Measurements from ENCODE around the gene SRC.

DNA sequence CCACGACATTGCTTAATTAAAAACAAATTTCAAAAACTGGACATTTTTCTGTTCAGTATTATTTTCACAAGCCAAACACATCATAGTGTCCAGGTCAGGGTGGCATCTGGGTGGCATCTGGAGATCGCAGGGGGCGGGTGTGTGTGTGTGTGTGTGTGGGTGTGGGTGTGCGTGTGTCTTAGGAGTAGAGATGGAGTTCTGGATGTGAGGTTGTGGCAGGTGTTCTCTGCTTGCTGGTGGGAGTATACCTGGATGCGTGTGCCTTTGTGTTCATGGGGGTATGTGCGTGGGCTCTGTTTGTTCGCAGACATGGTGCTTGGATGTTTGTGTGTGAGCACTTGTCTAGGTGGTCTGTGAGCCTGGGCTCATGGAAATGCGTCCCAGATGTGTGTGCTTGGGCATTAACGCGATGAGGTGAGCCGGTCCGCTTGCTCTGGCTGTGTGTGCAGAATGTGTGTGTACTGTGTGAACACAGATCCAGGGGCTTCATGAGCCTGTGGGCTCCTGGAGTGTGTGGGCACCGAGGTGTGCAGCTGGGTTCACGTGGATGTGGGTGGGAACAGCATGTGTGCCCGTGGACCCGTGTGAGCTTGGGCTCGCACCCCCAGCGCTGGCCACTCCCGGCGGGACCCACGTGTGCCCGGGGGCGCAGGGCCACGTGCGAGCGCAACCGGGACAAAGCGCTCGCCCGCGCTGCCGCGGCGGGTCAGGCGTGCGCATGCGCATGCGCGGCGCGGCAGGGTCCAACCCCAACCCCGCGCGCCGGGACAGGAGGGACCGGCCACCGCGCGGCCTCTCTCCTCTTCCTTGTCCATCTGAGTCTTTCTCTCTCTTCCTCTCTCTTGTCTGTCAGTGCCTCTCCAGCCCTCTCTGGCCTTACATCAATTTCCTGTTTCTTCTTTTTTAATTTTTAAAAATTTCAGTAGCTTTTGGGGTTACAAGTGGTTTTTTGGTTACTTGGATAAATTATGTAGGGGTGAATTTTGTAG is 60.4 kb downstream of the SRC start:
- TF ChIP-seq, protein P1, sequence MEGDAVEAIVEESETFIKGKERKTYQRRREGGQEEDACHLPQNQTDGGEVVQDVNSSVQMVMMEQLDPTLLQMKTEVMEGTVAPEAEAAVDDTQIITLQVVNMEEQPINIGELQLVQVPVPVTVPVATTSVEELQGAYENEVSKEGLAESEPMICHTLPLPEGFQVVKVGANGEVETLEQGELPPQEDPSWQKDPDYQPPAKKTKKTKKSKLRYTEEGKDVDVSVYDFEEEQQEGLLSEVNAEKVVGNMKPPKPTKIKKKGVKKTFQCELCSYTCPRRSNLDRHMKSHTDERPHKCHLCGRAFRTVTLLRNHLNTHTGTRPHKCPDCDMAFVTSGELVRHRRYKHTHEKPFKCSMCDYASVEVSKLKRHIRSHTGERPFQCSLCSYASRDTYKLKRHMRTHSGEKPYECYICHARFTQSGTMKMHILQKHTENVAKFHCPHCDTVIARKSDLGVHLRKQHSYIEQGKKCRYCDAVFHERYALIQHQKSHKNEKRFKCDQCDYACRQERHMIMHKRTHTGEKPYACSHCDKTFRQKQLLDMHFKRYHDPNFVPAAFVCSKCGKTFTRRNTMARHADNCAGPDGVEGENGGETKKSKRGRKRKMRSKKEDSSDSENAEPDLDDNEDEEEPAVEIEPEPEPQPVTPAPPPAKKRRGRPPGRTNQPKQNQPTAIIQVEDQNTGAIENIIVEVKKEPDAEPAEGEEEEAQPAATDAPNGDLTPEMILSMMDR (conservative IDR thresholded peaks at IDR 0.05; ENCODE audit: low read depth, low read length), result no peak
- no peak for TF ChIP-seq EZH2phosphoT487 (IDR thresholded peaks at IDR 0.05; ENCODE audit: borderline replicate concordance, low read length)

Data from PC-3 (cell line).